Psoas muscle (tissue), 8 donors: ENCODE measurements around the gene TEKT2. TPM values are rescaled to one million over a fixed set of nuclear protein-coding genes. Genes with fewer than 3 reads are reported as not detected.

Source experiments
- ATAC-seq, 4 donors: fragments of 200-7000 bp; cut with Tn5 transposase; one replicate each; pipeline ENCODE4 v1.9.1; 2020; ENCODE audit warnings: moderate library complexity in 3 of 4, mild to moderate bottlenecking in 2 of 4
- DNase-seq, 2 donors: peaks; one replicate each; pipeline ENCODE4 v3.0.0-alpha.2; 2020
- H3K27ac ChIP-seq: fragments of 200-600 bp; one replicate; pipeline ENCODE4 v1.8.0; 2022
- H3K27me3 ChIP-seq, 3 donors: fragments of 200-600 bp in 1 of 3; one replicate each; pipeline versions ENCODE4 v1.6.1 to v1.8.0; 2013 to 2022; ENCODE audit warnings: low read length in 2 of 3, mild to moderate bottlenecking in 2 of 3, moderate library complexity in 1 of 3; ENCODE audit not compliant: insufficient read depth in 3 of 3
- H3K36me3 ChIP-seq, 2 donors: fragments of 200-600 bp in 1 of 2; one replicate each; pipeline versions ENCODE4 v1.6.1 to v1.8.0; 2013 to 2022; ENCODE audit warnings: low read depth in 1 of 2, mild to moderate bottlenecking in 1 of 2, moderate library complexity in 1 of 2; ENCODE audit not compliant: insufficient read depth in 1 of 2
- H3K4me1 ChIP-seq: fragments of 200-600 bp; one replicate; pipeline ENCODE4 v1.8.0; 2022
- H3K4me3 ChIP-seq: fragments of 200-600 bp; one replicate; pipeline ENCODE4 v1.8.0; 2022; ENCODE audit warnings: mild to moderate bottlenecking
- H3K9me3 ChIP-seq: fragments of 200-600 bp; one replicate; pipeline ENCODE4 v1.8.0; 2022
- CTCF ChIP-seq: fragments of 200-600 bp; IDR thresholded peaks from one replicate; pipeline ENCODE4 v1.8.0; 2022; ENCODE audit warnings: antibody characterized with exemption
- WGBS, 3 donors: extraction: QIAGEN DNeasy Blood & Tissue Kit; methylation state at CpG; one replicate each; pipeline versions ENCODE4 v1.1.6 to v1.1.7; 2013; 5-methylcytosine and 5-hydroxymethylcytosine counted together
- intact Hi-C, 2 donors: fragments of 100-400 bp; cut with DNase I; formaldehyde crosslinking; loops; one replicate each; pipeline versions ENCODE4 v1.11.0 to v1.14.2; 2022
- polyA plus RNA-seq, 3 donors: library from polyadenylated mRNA; stranded (reverse); fragments of 200-250 nt; gene quantifications; one replicate each; pipeline ENCODE4 v1.2.3, GENCODE V29; 2013
- total RNA-seq, 4 donors: library from RNA; stranded (reverse); fragmentation: NEBNext Ultra II Directional in 2 of 4; extraction: Animal tissue kit (Norgen Biotek cat#: 25700) in 2 of 4; gene quantifications; one replicate each; pipeline versions ENCODE4 v1.2.1 to v1.2.4, GENCODE V29; 2021 to 2023
- donor health status: healthy with polysubstance abuse.
- donor health status: DM: no; HTN: no; CAD: no; lungs with moderate emphysema.
- donor health status: Bipolar disorder and iron deficiency.
- donor health status: healthy.
- donor health status: DM: yes; HTN: yes; CAD: no.
- donor health status: DM: no; HTN: no; CAD: no.
- donor health status: DM: no; HTN: no; CAD: no.
- donor health status: DM: yes; HTN: yes; CAD: no.

TEKT2 gene
- total and polyA plus RNA-seq, 7 donors = 0.03 to 0.04 TPM; not detected in 5

GRCh38 chr1:36111151-36111550 lies 27.3 kb downstream of the TEKT2 start:
- 47 to 66% (median 62%) methylated on average over 4 of the region's 4 CpGs for WGBS, 3 donors
- Histone ChIP-seq H3K9me3 (no peaks in the 10 kb centered on the region), H3K4me3 (no peak overlapping the region), H3K36me3 (no peaks in the 10 kb centered on the region), H3K4me1 (no peaks in the 10 kb centered on the region), H3K27me3 (no peaks in the 10 kb centered on the region), H3K27ac (no peak overlapping the region)
- DNase-seq = no peak
- TF ChIP-seq CTCF = no peak
- intact Hi-C loops = no loop called here
- no peak for ATAC-seq

- 61 to 75% (median 65%) methylated on average over 9 of the region's 9 CpGs for WGBS, 3 donors
- no peak overlapping the region for H3K4me3 ChIP-seq
- intact Hi-C loops = no loop called here
- no peak overlapping the region for H3K27ac ChIP-seq
- no peaks in the 10 kb centered on the region for H3K9me3 ChIP-seq
- no peak for ATAC-seq
- no peak for TF ChIP-seq CTCF
- no peaks in the 10 kb centered on the region for H3K27me3 ChIP-seq
- DNase-seq = no peak
- no peaks in the 10 kb centered on the region for H3K36me3 ChIP-seq
- H3K4me1 ChIP-seq = no peaks in the 10 kb centered on the region
Observed at GRCh38 chr1:36112823-36113222, 28.9 kb downstream of the TEKT2 start.

GRCh38 chr1:36114371-36114770 lies 30.5 kb downstream of the TEKT2 start:
- no peak for TF ChIP-seq CTCF
- Histone ChIP-seq H3K27ac (no peak overlapping the region), H3K9me3 (no peaks in the 10 kb centered on the region), H3K4me1 (no peaks in the 10 kb centered on the region), H3K27me3 (no peaks in the 10 kb centered on the region), H3K36me3 (no peaks in the 10 kb centered on the region), H3K4me3 (no peak overlapping the region)
- intact Hi-C loops = no loop called here
- DNase-seq (no peak), ATAC-seq (no peak)
- 70 to 80% (median 72%) methylated on average over 5 of the region's 5 CpGs for WGBS, 3 donors

- Histone ChIP-seq H3K9me3 (no peaks in the 10 kb centered on the region), H3K27ac (no peak overlapping the region), H3K4me1 (no peaks in the 10 kb centered on the region), H3K36me3 (no peaks in the 10 kb centered on the region), H3K4me3 (no peak overlapping the region), H3K27me3 (no peaks in the 10 kb centered on the region)
- no peak for TF ChIP-seq CTCF
- DNase-seq (peak in 1 of 2 donors; percentile 51), ATAC-seq (peak in 2 of 4 donors; percentile 19 to 30)
- 44 to 52% (median 49%) methylated on average over 18 of the region's 18 CpGs for WGBS, 3 donors
- intact Hi-C loops = no loop called here
Observed at GRCh38 chr1:36115200-36115669, 31.3 kb downstream of the TEKT2 start.

- ATAC-seq (no peak), DNase-seq (no peak)
- H3K36me3 ChIP-seq = no peaks in the 10 kb centered on the region
- WGBS, 3 donors = 58 to 69% (median 60%) methylated on average over 5 of the region's 5 CpGs
- TF ChIP-seq CTCF = no peak
- no peaks in the 10 kb centered on the region for H3K27me3 ChIP-seq
- no peak overlapping the region for H3K27ac ChIP-seq
- intact Hi-C loops = no loop called here
- no peaks in the 10 kb centered on the region for H3K4me1 ChIP-seq
- H3K4me3 ChIP-seq = no peak overlapping the region
- no peaks in the 10 kb centered on the region for H3K9me3 ChIP-seq
Observed at GRCh38 chr1:36115931-36116330, 32.0 kb downstream of the TEKT2 start.
